Activated naive CD8-positive, alpha-beta T cell treated with anti-CD3 and anti-CD28 coated beads, Interleukin-2, amount 50 U/mL, for 24 hours (primary cell): ENCODE results near the gene PRKAG1.
A peak's percentile ranks its signal among the peaks of the same experiment; 100 is the strongest.

Experiments used
- ATAC-seq: fragments of 150-1000 bp; cut with Tn5 transposase; one replicate; pipeline ENCODE4 v1.10.0; 2021
- DNase-seq: peaks from one replicate; pipeline ENCODE4 v3.0.0; 2021
- H3K27ac Mint-ChIP-seq: one replicate; pipeline ENCODE4 v1.8.0; 2021; ENCODE audit warnings: mild to moderate bottlenecking, mixed read lengths
- H3K27me3 Mint-ChIP-seq: one replicate; pipeline ENCODE4 v1.8.0; 2021; ENCODE audit warnings: mixed read lengths
- H3K36me3 Mint-ChIP-seq: one replicate; pipeline ENCODE4 v1.8.0; 2021; ENCODE audit warnings: low read depth, mixed read lengths
- H3K4me1 Mint-ChIP-seq: one replicate; pipeline ENCODE4 v1.8.0; 2021; ENCODE audit warnings: mixed read lengths
- H3K4me3 Mint-ChIP-seq: one replicate; pipeline ENCODE4 v1.8.0; 2021; ENCODE audit warnings: mild to moderate bottlenecking, moderate library complexity, mixed read lengths
- H3K9me3 Mint-ChIP-seq: one replicate; pipeline ENCODE4 v1.8.0; 2021; ENCODE audit warnings: mixed read lengths

The PRKAG1 gene

GRCh38 chr12:48978741-48979601 is 39.6 kb downstream of the PRKAG1 start:
- Mint-ChIP-seq H3K4me3 (peak overlapping the region; percentile 62), H3K9me3 (no peaks in the 10 kb centered on the region), H3K4me1 (peaks cover 57% of the 10 kb centered on the region), H3K27me3 (peaks cover 81% of the 10 kb centered on the region), H3K27ac (peak overlapping the region; percentile 18), H3K36me3 (peaks cover 2% of the 10 kb centered on the region)
- no peak for DNase-seq
- no peak for ATAC-seq

GRCh38 chr12:48978291-48978740 is 40.3 kb downstream of the PRKAG1 start, which contains the start of gene WNT1:
Gene WNT1 (plus strand): TSS chr12:48978322. CDS start chr12:48978651, 329 bp downstream.
- no peaks in the 10 kb centered on the region for H3K9me3 Mint-ChIP-seq
- peak within 1 kb of the TSS; percentile 91 for H3K27ac Mint-ChIP-seq
- DNase-seq = no peak
- H3K27me3 Mint-ChIP-seq = peaks cover 80% of the 10 kb centered on the region
- H3K4me1 Mint-ChIP-seq = peaks cover 57% of the 10 kb centered on the region
- H3K36me3 Mint-ChIP-seq = peaks cover 2% of the 10 kb centered on the region
- peak; percentile 2 for ATAC-seq
- H3K4me3 Mint-ChIP-seq = peak within 1 kb of the TSS; percentile 62

GRCh38 chr12:48977290-48978281 is 41.0 kb downstream of the PRKAG1 start:
- DNase-seq = peak; percentile 93
- ATAC-seq = peak; percentile 73
- H3K27me3 Mint-ChIP-seq = peaks cover 83% of the 10 kb centered on the region
- peak overlapping the region; percentile 30 for H3K4me3 Mint-ChIP-seq
- H3K27ac Mint-ChIP-seq = peak overlapping the region; percentile 91
- H3K9me3 Mint-ChIP-seq = no peaks in the 10 kb centered on the region
- peaks cover 2% of the 10 kb centered on the region for H3K36me3 Mint-ChIP-seq
- H3K4me1 Mint-ChIP-seq = peaks cover 64% of the 10 kb centered on the region

- DNase-seq = no peak
- Mint-ChIP-seq H3K36me3 (peaks cover 2% of the 10 kb centered on the region), H3K9me3 (no peaks in the 10 kb centered on the region)
Observed at GRCh38 chr12:48973941-48974673, 44.5 kb downstream of the PRKAG1 start.

GRCh38 chr12:48973531-48973930 is 45.0 kb downstream of the PRKAG1 start:
- DNase-seq (no peak), ATAC-seq (no peak)
- Mint-ChIP-seq H3K4me3 (no peak overlapping the region), H3K27me3 (peaks cover 77% of the 10 kb centered on the region), H3K4me1 (peaks cover 61% of the 10 kb centered on the region), H3K27ac (no peak overlapping the region), H3K36me3 (peaks cover 2% of the 10 kb centered on the region), H3K9me3 (no peaks in the 10 kb centered on the region)

More at GRCh38 chr12:48973941-48974673, 44.5 kb downstream of the PRKAG1 start:
- Mint-ChIP-seq H3K27me3 (peaks cover 77% of the 10 kb centered on the region), H3K4me1 (peaks cover 62% of the 10 kb centered on the region), H3K4me3 (no peak overlapping the region), H3K27ac (no peak overlapping the region)
- ATAC-seq = no peak

GRCh38 chr12:48972952-48973483 is 45.6 kb downstream of the PRKAG1 start:
- Mint-ChIP-seq H3K4me1 (peaks cover 66% of the 10 kb centered on the region), H3K36me3 (peaks cover 2% of the 10 kb centered on the region), H3K27me3 (peaks cover 81% of the 10 kb centered on the region), H3K27ac (peak overlapping the region; percentile 81), H3K9me3 (no peaks in the 10 kb centered on the region), H3K4me3 (peak overlapping the region; percentile 33)
- ATAC-seq = no peak
- no peak for DNase-seq

GRCh38 chr12:48972213-48972951 is 46.2 kb downstream of the PRKAG1 start:
- DNase-seq (peak; percentile 73), ATAC-seq (peak; percentile 66)
- Mint-ChIP-seq H3K27ac (peak overlapping the region; percentile 81), H3K36me3 (no peaks in the 10 kb centered on the region), H3K4me1 (peaks cover 60% of the 10 kb centered on the region), H3K9me3 (no peaks in the 10 kb centered on the region), H3K27me3 (peaks cover 76% of the 10 kb centered on the region), H3K4me3 (peak overlapping the region; percentile 58)

GRCh38 chr12:48970702-48971334 is 47.8 kb downstream of the PRKAG1 start:
- no peak for DNase-seq
- H3K27ac Mint-ChIP-seq = no peak overlapping the region

GRCh38 chr12:48969833-48970701 is 48.5 kb downstream of the PRKAG1 start:
- Mint-ChIP-seq H3K27me3 (peaks cover 67% of the 10 kb centered on the region), H3K9me3 (no peaks in the 10 kb centered on the region), H3K4me3 (no peak overlapping the region), H3K27ac (no peak overlapping the region), H3K4me1 (peaks cover 50% of the 10 kb centered on the region), H3K36me3 (no peaks in the 10 kb centered on the region)
- DNase-seq (no peak), ATAC-seq (no peak)

More at GRCh38 chr12:48970702-48971334, 47.8 kb downstream of the PRKAG1 start:
- H3K36me3 Mint-ChIP-seq = no peaks in the 10 kb centered on the region
- peaks cover 68% of the 10 kb centered on the region for H3K27me3 Mint-ChIP-seq
- no peaks in the 10 kb centered on the region for H3K9me3 Mint-ChIP-seq
- ATAC-seq = no peak
- H3K4me1 Mint-ChIP-seq = peaks cover 47% of the 10 kb centered on the region
- no peak overlapping the region for H3K4me3 Mint-ChIP-seq

- Mint-ChIP-seq H3K9me3 (no peaks in the 10 kb centered on the region), H3K4me3 (no peak overlapping the region), H3K27ac (no peak overlapping the region), H3K36me3 (no peaks in the 10 kb centered on the region), H3K27me3 (peaks cover 61% of the 10 kb centered on the region), H3K4me1 (peaks cover 50% of the 10 kb centered on the region)
- DNase-seq (no peak), ATAC-seq (no peak)
Observed at GRCh38 chr12:48969160-48969771, 49.3 kb downstream of the PRKAG1 start.

- DNase-seq = no peak
Observed at GRCh38 chr12:48968467-48968866, 50.1 kb downstream of the PRKAG1 start.

GRCh38 chr12:48967991-48968390 is 50.6 kb downstream of the PRKAG1 start:
- H3K36me3 Mint-ChIP-seq = no peaks in the 10 kb centered on the region
- H3K4me3 Mint-ChIP-seq = no peak overlapping the region
- DNase-seq (no peak), ATAC-seq (no peak)
- H3K4me1 Mint-ChIP-seq = peaks cover 47% of the 10 kb centered on the region
- H3K9me3 Mint-ChIP-seq = no peaks in the 10 kb centered on the region
- no peak overlapping the region for H3K27ac Mint-ChIP-seq
- peaks cover 54% of the 10 kb centered on the region for H3K27me3 Mint-ChIP-seq

More at GRCh38 chr12:48968467-48968866, 50.1 kb downstream of the PRKAG1 start:
- Mint-ChIP-seq H3K4me1 (peaks cover 50% of the 10 kb centered on the region), H3K36me3 (no peaks in the 10 kb centered on the region), H3K9me3 (no peaks in the 10 kb centered on the region), H3K4me3 (no peak overlapping the region), H3K27ac (no peak overlapping the region), H3K27me3 (peaks cover 57% of the 10 kb centered on the region)
- no peak for ATAC-seq
